Central memory CD8-positive, alpha-beta T cell (primary cell): ENCODE data around the gene XKR7.
A peak's percentile ranks its signal among the peaks of the same experiment; 100 is the strongest.
"Not testable (repeated sequence)": the region's sequence is repeated elsewhere in the genome, so short reads cannot be mapped to it uniquely, and the experiment has no call there.

ENCODE experiments used
- ATAC-seq: fragments of 150-1000 bp; cut with Tn5 transposase; replicated peaks from 2 replicates; pipeline ENCODE4 v1.10.0; 2022; ENCODE audit warnings: mild to moderate bottlenecking, moderate FRiP score, moderate number of reproducible peaks; ENCODE audit not compliant: poor library complexity, severe bottlenecking; ENCODE audit errors: extremely low read depth
- DNase-seq, 2 donors: peaks; one replicate each; pipeline ENCODE4 v3.0.0; 2021; ENCODE audit warnings: low spot score in 2 of 2
- H3K27ac Mint-ChIP-seq: one replicate; pipeline ENCODE4 v1.8.0; 2022; ENCODE audit warnings: low read depth, mild to moderate bottlenecking, moderate library complexity, mixed read lengths
- H3K27me3 Mint-ChIP-seq: one replicate; pipeline ENCODE4 v1.8.0; 2022; ENCODE audit warnings: mixed read lengths
- H3K36me3 Mint-ChIP-seq: one replicate; pipeline ENCODE4 v1.8.0; 2022; ENCODE audit warnings: mild to moderate bottlenecking, moderate library complexity, mixed read lengths; ENCODE audit not compliant: insufficient read depth
- H3K4me1 Mint-ChIP-seq: one replicate; pipeline ENCODE4 v1.8.0; 2022; ENCODE audit warnings: mixed read lengths
- H3K4me3 Mint-ChIP-seq: one replicate; pipeline ENCODE4 v1.8.0; 2022; ENCODE audit warnings: mild to moderate bottlenecking, moderate library complexity, mixed read lengths
- H3K9me3 Mint-ChIP-seq: one replicate; pipeline ENCODE4 v1.8.0; 2022; ENCODE audit warnings: mixed read lengths

The XKR7 gene

GRCh38 chr20:32031007-32031958 is 63.3 kb downstream of the XKR7 start:
- Mint-ChIP-seq H3K27ac (no peak overlapping the region), H3K4me1 (no peaks in the 10 kb centered on the region), H3K4me3 (no peak overlapping the region), H3K27me3 (peaks cover 54% of the 10 kb centered on the region), H3K9me3 (no peaks in the 10 kb centered on the region), H3K36me3 (no peaks in the 10 kb centered on the region)
- peak; percentile 23 to 42 for DNase-seq
- ATAC-seq, result peak; percentile 49

DNA sequence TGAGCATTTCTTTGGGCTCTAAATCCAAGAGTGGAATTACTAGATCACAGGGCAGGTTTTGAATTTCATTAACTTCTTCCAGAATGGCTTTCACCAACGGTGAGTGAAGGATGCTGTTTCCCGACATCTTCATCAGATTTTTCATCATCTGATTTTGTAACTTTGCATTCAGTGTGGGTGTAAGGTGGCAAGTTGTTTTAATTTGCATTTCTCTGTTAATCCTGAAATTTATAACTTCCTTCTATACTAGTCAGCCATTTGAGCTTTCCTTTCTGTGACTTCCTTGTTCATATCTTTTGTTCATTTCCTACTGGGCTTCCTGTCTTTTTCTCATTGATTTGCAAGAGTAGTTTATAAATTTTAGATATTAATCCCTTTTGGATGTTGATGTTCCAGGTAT is 65.4 kb downstream of the XKR7 start:
- DNase-seq (no peak), ATAC-seq (no peak)
- no peaks in the 10 kb centered on the region for H3K9me3 Mint-ChIP-seq
- no peak overlapping the region for H3K27ac Mint-ChIP-seq
- peaks cover 62% of the 10 kb centered on the region for H3K27me3 Mint-ChIP-seq
- H3K4me3 Mint-ChIP-seq, result no peak overlapping the region
- no peaks in the 10 kb centered on the region for H3K36me3 Mint-ChIP-seq
- H3K4me1 Mint-ChIP-seq, result no peaks in the 10 kb centered on the region

DNA sequence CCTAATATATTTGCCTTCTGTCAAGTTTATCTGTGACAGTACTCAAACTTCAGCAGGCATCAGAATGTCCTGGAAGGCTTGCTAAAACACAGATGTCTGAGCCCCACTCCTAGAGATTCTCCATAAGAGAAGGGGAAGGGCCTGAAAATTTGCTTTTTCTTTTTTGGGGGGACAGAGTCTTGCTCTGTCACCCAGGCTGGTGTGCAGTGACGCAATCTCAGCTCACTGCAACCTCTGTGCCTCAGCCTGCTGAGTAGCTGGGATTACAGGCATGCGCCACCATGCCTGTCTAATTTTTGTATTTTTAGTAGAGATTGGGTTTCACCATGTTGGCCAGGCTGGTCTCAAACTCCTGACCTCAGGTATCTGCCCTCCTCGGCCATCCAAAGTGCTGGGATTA is 65.8 kb downstream of the XKR7 start:
- H3K4me1 Mint-ChIP-seq, H3K36me3 Mint-ChIP-seq, H3K9me3 Mint-ChIP-seq, H3K27ac Mint-ChIP-seq, DNase-seq, H3K4me3 Mint-ChIP-seq, ATAC-seq: not testable (repeated sequence)
- H3K27me3 Mint-ChIP-seq, result peaks cover 63% of the 10 kb centered on the region

DNA sequence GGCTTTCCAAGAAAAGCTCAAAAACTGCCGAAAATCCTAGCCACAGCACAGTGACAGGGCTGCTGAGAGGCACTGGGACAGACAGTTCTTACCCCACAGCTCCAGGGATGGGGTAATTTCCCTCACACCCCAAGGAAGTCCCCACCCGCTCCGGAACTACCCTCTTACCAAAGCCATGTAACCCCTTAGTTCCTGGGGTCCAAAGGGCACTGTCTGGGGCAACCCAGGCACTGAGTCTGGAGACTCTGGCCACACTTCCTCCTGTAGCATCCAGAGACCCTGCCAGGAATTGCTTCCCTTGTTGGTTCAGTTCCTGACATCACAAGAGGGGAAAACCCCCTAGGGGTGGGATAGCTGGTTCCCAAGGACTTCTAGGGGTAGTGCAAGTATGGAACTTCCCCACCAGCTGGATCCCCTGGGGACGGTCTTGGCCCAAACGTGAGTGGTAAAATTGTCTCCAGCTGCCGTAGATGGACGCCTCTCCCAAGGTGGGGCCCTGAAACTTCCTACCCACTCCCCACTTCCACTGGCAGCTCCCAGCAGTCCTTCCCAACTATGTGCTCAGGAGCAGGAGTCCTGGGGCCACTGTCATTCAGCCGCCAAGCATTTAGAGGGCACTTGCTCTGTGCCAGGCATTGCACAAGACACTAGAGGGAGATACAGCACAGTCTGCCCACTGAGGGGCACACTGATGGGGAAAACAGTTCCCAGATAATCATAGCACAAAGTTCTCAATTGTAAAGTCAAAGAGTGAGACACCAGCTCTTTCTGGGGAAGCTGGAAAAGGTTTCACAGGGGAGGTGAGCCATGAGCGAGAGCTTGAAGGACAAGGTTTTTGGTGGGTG is 66.9 kb downstream of the XKR7 start:
- no peaks in the 10 kb centered on the region for H3K36me3 Mint-ChIP-seq
- H3K4me3 Mint-ChIP-seq, result no peak overlapping the region
- no peak for DNase-seq
- no peaks in the 10 kb centered on the region for H3K4me1 Mint-ChIP-seq
- H3K27me3 Mint-ChIP-seq, result peaks cover 73% of the 10 kb centered on the region
- H3K27ac Mint-ChIP-seq, result no peak overlapping the region
- no peak for ATAC-seq
- no peaks in the 10 kb centered on the region for H3K9me3 Mint-ChIP-seq

GRCh38 chr20:32035426-32035779 is 67.5 kb downstream of the XKR7 start:
- Mint-ChIP-seq H3K4me3 (no peak overlapping the region), H3K27ac (no peak overlapping the region), H3K4me1 (no peaks in the 10 kb centered on the region), H3K9me3 (no peaks in the 10 kb centered on the region), H3K36me3 (no peaks in the 10 kb centered on the region), H3K27me3 (peaks cover 79% of the 10 kb centered on the region)
- ATAC-seq (no peak), DNase-seq (no peak)

GRCh38 chr20:32036252-32036651 is 68.3 kb downstream of the XKR7 start:
- ATAC-seq, result no peak
- no peak for DNase-seq
- no peak overlapping the region for H3K27ac Mint-ChIP-seq
- no peaks in the 10 kb centered on the region for H3K9me3 Mint-ChIP-seq
- H3K4me1 Mint-ChIP-seq, result peaks cover 3% of the 10 kb centered on the region
- H3K4me3 Mint-ChIP-seq, result no peak overlapping the region
- peaks cover 87% of the 10 kb centered on the region for H3K27me3 Mint-ChIP-seq
- peaks cover 3% of the 10 kb centered on the region for H3K36me3 Mint-ChIP-seq

GRCh38 chr20:32036716-32037485 is 69.0 kb downstream of the XKR7 start:
- DNase-seq, result no peak
- Mint-ChIP-seq H3K4me1 (peaks cover 3% of the 10 kb centered on the region), H3K36me3 (peaks cover 3% of the 10 kb centered on the region)

GRCh38 chr20:32037929-32038328 is 70.0 kb downstream of the XKR7 start:
- ATAC-seq (no peak), DNase-seq (no peak)
- peaks cover 3% of the 10 kb centered on the region for H3K36me3 Mint-ChIP-seq
- peaks cover 3% of the 10 kb centered on the region for H3K4me1 Mint-ChIP-seq
- peaks cover 91% of the 10 kb centered on the region for H3K27me3 Mint-ChIP-seq
- no peaks in the 10 kb centered on the region for H3K9me3 Mint-ChIP-seq
- no peak overlapping the region for H3K4me3 Mint-ChIP-seq
- H3K27ac Mint-ChIP-seq, result no peak overlapping the region

More at GRCh38 chr20:32036716-32037485, 69.0 kb downstream of the XKR7 start:
- ATAC-seq, result no peak
- no peak overlapping the region for H3K4me3 Mint-ChIP-seq
- no peak overlapping the region for H3K27ac Mint-ChIP-seq
- H3K9me3 Mint-ChIP-seq, result no peaks in the 10 kb centered on the region
- peaks cover 93% of the 10 kb centered on the region for H3K27me3 Mint-ChIP-seq

DNA sequence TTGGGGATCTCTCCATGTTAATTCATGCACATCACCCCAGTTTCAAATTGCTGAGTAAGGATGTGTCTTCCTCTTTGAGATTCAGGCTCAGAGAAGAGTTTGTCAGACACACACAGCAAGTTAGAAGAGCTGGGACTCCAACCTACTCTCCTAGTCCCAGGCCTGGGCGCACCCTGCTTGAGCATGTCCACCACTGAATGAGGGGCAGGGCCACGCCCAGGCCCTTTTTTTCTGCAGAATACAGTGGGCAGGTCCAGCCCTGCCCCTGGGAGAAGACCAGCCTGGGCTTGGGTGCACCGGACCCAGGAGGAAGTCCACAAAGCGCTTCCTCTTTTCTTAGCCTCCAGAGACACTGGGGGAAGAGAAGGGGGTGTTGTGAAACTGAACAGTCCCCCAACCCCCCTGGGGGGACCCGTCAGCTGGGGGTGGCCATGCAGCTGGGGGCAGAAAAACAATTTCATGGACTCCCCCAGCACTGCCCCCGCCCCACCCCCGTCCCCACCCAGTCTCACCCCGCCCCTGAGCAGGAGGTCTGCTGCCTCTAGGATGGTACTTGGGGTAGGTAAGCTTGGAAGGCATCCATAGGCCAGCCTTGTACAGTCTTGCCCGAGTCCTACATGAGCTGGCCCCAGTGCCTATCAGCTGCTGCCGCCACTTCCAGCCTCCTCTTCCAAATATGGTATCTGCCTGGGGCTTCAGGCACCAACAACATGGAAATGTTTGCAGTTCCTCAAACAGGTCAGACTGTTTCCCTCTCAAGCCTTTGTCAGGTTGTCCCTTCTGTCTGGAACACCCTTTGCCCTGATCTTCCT is 72.4 kb downstream of the XKR7 start:
- Mint-ChIP-seq H3K4me1 (peaks cover 3% of the 10 kb centered on the region), H3K27me3 (peaks cover 88% of the 10 kb centered on the region), H3K4me3 (no peak overlapping the region), H3K36me3 (peaks cover 3% of the 10 kb centered on the region), H3K27ac (no peak overlapping the region), H3K9me3 (no peaks in the 10 kb centered on the region)
- DNase-seq, result no peak
- ATAC-seq, result peak; percentile 56

- Mint-ChIP-seq H3K27me3 (peaks cover 92% of the 10 kb centered on the region), H3K4me3 (no peak overlapping the region)
Observed at GRCh38 chr20:32045999-32046398, 78.0 kb downstream of the XKR7 start.

GRCh38 chr20:32050324-32050841 is 82.4 kb downstream of the XKR7 start:
- peaks cover 3% of the 10 kb centered on the region for H3K36me3 Mint-ChIP-seq
- peaks cover 98% of the 10 kb centered on the region for H3K27me3 Mint-ChIP-seq
- ATAC-seq, result no peak
- H3K27ac Mint-ChIP-seq, result no peak overlapping the region
- H3K4me3 Mint-ChIP-seq, result no peak overlapping the region
- H3K4me1 Mint-ChIP-seq, result peaks cover 14% of the 10 kb centered on the region
- no peaks in the 10 kb centered on the region for H3K9me3 Mint-ChIP-seq
- no peak for DNase-seq

More at GRCh38 chr20:32045999-32046398, 78.0 kb downstream of the XKR7 start:
- Mint-ChIP-seq H3K9me3 (no peaks in the 10 kb centered on the region), H3K36me3 (no peaks in the 10 kb centered on the region), H3K27ac (no peak overlapping the region), H3K4me1 (peaks cover under 1% of the 10 kb centered on the region)
- no peak for ATAC-seq
- no peak for DNase-seq
